D721Med (cell line): ENCODE data around the gene BTBD19.
A peak's percentile ranks its signal among the peaks of the same experiment; 100 is the strongest.
"Not testable (repeated sequence)": the region's sequence is repeated elsewhere in the genome, so short reads cannot be mapped to it uniquely, and the experiment has no call there.

Experiments
- DNase-seq: peaks from one replicate; pipeline ENCODE4 v3.0.0; 2011; ENCODE audit warnings: low spot score; ENCODE audit not compliant: insufficient read length
- FAIRE-seq: peaks from 2 replicates; lab custom pipeline; 2011; peaks lifted over from hg19 to GRCh38; lab: Jason Lieb, UNC
- TF ChIP-seq, protein P1 (sequence below): IDR thresholded peaks from 2 replicates; pipeline ENCODE4 v1.5.1; 2012; ENCODE audit warnings: mild to moderate bottlenecking, control low read depth; ENCODE audit not compliant: insufficient read depth; ENCODE audit errors: missing control alignments

Gene BTBD19

DNA sequence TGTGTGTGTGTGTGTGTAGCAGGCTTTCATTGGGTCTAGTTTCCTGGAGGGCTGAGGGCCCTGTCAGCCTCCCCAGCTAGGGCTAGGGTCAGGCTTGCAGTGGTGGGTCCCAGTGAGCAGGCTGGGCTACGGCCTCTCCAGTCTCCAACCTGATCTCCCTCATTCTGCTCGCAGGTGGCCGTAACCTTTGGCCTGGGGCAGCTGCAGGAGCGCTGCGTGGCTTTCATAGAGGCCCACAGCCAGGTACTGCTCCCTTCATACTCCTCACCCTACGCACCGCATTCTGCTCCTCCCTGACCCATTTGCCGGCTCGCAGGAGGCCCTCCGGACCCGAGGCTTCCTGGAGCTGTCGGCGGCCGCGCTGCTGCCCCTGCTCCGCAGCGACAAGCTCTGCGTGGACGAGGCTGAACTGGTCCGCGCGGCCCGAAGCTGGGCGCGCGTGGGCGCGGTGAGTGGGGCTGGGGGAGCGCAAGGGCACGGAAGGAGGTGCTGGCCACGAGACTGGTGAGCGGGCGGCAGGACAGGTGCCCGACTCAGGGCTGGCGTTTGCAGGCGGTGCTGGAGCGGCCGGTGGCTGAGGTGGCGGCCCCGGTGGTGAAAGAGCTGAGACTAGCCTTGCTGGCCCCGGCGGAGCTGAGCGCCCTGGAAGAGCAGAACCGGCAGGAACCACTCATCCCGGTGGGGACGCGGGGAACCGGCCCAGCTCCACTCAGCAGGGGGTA lies 4.7 kb downstream of the BTBD19 start:
- DNase-seq (no peak), FAIRE-seq (no peak)
- TF ChIP-seq, protein P1, sequence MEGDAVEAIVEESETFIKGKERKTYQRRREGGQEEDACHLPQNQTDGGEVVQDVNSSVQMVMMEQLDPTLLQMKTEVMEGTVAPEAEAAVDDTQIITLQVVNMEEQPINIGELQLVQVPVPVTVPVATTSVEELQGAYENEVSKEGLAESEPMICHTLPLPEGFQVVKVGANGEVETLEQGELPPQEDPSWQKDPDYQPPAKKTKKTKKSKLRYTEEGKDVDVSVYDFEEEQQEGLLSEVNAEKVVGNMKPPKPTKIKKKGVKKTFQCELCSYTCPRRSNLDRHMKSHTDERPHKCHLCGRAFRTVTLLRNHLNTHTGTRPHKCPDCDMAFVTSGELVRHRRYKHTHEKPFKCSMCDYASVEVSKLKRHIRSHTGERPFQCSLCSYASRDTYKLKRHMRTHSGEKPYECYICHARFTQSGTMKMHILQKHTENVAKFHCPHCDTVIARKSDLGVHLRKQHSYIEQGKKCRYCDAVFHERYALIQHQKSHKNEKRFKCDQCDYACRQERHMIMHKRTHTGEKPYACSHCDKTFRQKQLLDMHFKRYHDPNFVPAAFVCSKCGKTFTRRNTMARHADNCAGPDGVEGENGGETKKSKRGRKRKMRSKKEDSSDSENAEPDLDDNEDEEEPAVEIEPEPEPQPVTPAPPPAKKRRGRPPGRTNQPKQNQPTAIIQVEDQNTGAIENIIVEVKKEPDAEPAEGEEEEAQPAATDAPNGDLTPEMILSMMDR = no peak

DNA sequence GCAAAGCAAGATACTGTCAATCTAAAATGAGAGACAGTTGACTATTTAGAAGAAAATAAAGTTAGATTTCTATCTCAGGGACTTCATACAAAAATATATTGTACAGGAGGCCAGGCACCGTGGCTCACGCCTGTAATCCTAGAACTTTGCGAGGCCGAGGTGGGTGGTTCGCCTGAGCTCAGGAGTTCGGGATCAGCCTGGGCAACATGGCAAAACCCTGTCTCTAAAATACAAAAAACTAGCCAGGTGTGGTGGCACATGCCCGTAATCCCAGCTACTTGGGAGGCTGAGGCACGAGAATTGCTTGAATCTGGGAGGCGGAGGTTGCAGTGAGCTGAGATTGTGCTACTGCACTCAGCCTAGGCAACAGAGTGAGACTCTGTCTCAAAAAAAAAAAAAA lies 7.6 kb downstream of the BTBD19 start:
- DNase-seq, FAIRE-seq: not testable (repeated sequence)

DNA sequence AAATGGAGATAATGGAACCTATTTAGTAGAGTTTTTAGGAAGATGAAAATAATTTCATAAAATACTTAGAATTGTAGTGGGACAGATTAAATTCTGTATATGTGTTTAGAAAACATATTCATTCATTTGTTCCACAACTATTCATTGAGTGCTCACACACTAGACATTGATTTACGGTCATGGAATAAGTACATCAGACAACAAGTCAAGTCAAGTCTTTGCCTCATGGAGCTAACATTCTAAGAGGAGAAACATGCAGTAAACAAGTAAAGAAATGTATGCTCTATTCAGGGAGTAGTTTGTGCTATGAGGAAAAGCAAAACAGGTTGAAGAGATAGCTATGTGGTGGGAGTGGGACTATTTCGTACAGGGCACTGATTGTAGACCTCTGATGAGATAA lies 9.0 kb downstream of the BTBD19 start:
- DNase-seq (no peak), FAIRE-seq (no peak)
- TF ChIP-seq, protein P1 = no peak

DNA sequence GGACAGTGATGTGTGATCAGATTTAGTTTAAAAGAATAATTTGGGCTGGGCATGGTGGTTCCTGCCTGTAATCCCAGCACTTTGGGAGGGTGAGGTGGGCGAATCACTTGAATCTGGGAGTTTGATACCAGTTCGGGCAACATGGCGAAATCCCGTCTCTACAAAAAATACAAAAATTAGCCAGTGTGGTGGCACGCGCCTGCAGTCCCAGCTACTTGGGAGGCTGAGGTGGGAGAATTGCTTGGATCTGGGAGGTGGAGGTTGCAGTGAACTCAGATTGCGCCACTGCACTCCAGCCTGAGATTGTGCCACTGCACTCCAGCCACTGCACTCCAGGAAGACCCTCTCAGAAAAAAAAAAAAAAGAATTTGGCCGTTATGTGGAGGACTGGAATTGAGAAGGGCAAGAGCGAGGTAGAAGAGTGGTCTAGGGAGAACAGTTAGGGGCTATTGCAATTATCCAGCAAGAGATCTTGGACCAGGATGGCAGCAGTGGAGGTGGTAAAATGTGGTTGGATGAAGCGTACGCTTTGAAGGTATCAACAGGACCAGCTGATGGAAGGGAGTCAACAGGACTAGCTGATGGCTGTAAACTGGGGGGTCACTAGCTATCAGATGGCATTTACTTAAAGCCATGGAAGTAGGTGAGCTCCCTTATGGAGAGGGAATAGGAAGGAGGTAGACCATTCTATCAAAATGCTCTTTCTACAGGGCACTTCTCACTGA lies 9.6 kb downstream of the BTBD19 start:
- DNase-seq = no peak
- TF ChIP-seq, protein P1 = no peak

DNA sequence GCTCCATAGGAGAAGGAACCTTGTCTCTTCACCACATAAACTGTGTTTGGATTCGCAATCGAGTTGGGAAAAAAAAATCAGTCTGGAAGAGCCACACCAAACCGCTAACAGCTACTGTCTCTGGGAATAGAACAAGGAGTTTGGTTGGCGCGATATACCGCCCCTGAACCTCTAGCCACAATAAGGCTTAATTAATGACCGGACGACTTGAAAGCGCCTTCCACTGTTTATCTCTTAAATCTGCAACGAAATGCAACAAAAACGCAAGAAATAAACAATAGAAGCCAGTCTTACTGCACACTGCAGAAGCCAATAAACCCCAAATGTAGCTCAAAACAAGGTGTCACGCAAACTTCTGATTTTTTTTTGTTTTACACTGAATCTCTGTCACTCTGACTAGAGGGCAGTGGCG lies 10.9 kb downstream of the BTBD19 start:
- TF ChIP-seq, protein P1 = no peak
- FAIRE-seq (no peak), DNase-seq (no peak)

More for the DNA sequence above, 9.6 kb downstream of the BTBD19 start:
- FAIRE-seq = no peak

DNA sequence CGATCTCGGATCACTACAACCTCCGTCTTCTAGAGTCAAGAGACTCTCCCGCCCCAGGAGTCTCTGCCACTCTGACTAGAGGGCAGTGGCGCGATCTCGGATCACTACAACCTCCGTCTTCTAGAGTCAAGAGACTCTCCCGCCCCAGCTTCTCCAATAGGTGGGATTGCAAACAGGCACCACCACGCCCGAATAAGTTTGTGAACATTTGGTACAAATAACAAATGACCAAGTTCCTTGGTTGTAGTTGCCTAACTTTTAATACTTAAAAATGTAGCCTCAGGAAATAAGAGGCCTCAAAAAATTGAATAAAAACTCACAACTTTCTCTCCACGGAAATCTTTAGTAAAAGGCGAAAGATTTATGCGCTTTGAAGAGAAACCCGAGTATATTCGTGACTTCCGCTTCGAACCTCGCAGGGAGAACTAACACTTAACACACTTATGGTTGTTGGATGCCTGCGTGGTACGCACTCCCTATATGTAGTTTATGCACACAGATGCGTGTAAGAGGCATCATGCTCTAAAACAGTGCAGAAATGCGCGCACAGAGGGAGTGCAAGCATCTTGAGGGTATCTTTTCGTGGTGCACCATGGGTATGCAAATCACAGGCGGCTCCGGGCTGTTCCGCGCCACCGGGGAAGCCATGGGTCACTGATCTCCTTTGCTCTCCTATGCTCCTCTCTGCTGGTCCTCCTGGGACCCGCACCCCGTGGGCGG lies 11.4 kb downstream of the BTBD19 start:
- peak; percentile 61 for DNase-seq
- FAIRE-seq = no peak
- TF ChIP-seq, protein P1 = no peak
